ENCODE results near the gene CBFA2T2. TPM values are rescaled to one million over a fixed set of nuclear protein-coding genes. Genes with fewer than 3 reads are reported as not detected.
"Not testable (repeated sequence)": the region's sequence is repeated elsewhere in the genome, so short reads cannot be mapped to it uniquely, and the experiment has no call there.

CBFA2T2 gene
- total RNA-seq, 2 experiments from 2014 or later, result 17.3 to 21.8 TPM

- H3K4me1 Mint-ChIP-seq, result peaks cover 82% of the 10 kb centered on the region
- POLR2A ChIA-PET, result interaction anchor here (1.0 kb wide), 1 partner anchor 33 kb away, joined by 6 read pairs; the partner anchor contains the start of gene PXMP4
Measured at GRCh38 chr20:33686984-33687366, 197.1 kb downstream of the CBFA2T2 start.

DNA sequence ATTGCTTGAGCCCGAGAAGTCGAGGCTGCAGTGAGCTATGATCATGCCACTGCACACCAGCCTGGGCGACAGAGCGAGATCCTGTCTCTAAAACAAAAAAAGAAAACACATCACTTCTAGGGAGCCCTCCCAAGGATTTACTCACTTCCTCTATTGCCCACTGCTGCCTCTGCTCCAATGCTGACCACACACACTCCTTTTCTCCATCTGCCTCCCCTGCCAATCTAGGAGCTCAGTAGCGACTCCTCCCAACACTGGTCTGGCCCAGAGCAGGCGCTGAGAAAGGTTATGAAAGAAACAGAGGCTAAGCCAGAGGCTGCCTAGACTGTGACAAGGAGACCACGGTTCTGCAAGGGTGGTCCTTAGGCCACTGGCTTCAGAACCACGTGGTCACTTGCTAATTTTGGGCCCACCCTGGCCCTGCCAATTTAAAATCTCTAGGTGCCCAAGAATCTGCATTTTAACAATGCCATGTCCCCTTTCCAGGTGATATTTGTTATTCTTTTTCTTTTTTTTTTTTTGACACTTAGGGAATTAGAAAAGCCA lies 197.5 kb downstream of the CBFA2T2 start:
- POLR2A ChIA-PET, result interaction anchor here (0.5 kb wide), 1 partner anchor 36 kb away, joined by 4 read pairs; no protein-coding TSS in a partner anchor
- DNase-seq, result no peak
- Mint-ChIP-seq H3K36me3 (ENCODE audit: low read depth) (peaks cover 12% of the 10 kb centered on the region), H3K4me3 (no peak overlapping the region), H3K27ac (peak overlapping the region; percentile 94), H3K9me3 (no peaks in the 10 kb centered on the region), H3K4me1 (peaks cover 80% of the 10 kb centered on the region), H3K27me3 (no peaks in the 10 kb centered on the region)
- CTCF ChIA-PET, result interaction anchor here (0.5 to 1.0 kb wide), 3 partner anchors 9 to 233 kb away, joined by 3 to 4 read pairs (median 3); no protein-coding TSS in a partner anchor

More at GRCh38 chr20:33686984-33687366, 197.1 kb downstream of the CBFA2T2 start:
- peak overlapping the region; percentile 94 for H3K27ac Mint-ChIP-seq
- H3K27me3 Mint-ChIP-seq, result no peaks in the 10 kb centered on the region
- H3K36me3 Mint-ChIP-seq (ENCODE audit: low read depth), result peaks cover 15% of the 10 kb centered on the region
- H3K9me3 Mint-ChIP-seq, result no peaks in the 10 kb centered on the region
- no peak for DNase-seq
- CTCF ChIA-PET, result interaction anchor here (0.5 to 1.0 kb wide), 3 partner anchors 8 to 233 kb away, joined by 3 to 4 read pairs (median 3); no protein-coding TSS in a partner anchor
- H3K4me3 Mint-ChIP-seq, result peak overlapping the region; percentile 54

GRCh38 chr20:33687993-33688937 lies 198.4 kb downstream of the CBFA2T2 start:
- Mint-ChIP-seq H3K4me3 (no peak overlapping the region), H3K27ac (peak overlapping the region; percentile 94), H3K36me3 (ENCODE audit: low read depth) (peaks cover 9% of the 10 kb centered on the region), H3K4me1 (peaks cover 72% of the 10 kb centered on the region), H3K9me3 (no peaks in the 10 kb centered on the region), H3K27me3 (no peaks in the 10 kb centered on the region)
- ChIA-PET POLR2A (interaction anchor here (0.5 kb wide), 1 partner anchor 35 kb away, joined by 4 read pairs; no protein-coding TSS in a partner anchor), CTCF (interaction anchor here (1.0 kb wide), 1 partner anchor 10 kb away, joined by 3 read pairs; no protein-coding TSS in a partner anchor)
- no peak for DNase-seq

DNA sequence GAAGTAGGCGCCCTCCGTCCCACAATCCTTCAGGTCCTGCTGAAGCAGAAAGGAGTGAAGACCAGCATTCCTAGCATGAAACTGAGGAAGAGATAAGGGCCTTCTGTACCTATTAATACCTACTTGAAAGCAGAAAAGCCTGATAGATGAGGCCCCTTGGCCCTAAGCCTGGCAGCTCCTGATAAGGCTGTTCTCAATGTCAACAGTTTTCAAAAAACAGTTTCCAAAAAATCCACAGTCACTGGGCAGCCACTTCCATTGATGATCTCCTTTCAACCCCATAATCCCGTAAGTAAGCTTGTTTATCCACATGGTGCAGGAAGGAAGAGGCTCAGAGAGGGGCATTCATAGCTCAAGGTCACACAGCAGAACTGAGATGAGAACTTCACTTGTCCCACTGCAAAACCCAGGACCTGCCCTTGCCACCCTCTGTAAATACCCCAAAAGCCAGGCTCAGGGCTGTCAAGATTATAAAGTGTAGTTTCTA lies 199.1 kb downstream of the CBFA2T2 start:
- POLR2A ChIA-PET, result no interaction called here
- Mint-ChIP-seq H3K4me1 (peaks cover 68% of the 10 kb centered on the region), H3K27ac (peak overlapping the region; percentile 94), H3K4me3 (no peak overlapping the region), H3K9me3 (no peaks in the 10 kb centered on the region), H3K27me3 (no peaks in the 10 kb centered on the region), H3K36me3 (ENCODE audit: low read depth) (peaks cover 9% of the 10 kb centered on the region)
- no peak for DNase-seq
- CTCF ChIA-PET, result interaction anchor here (0.6 kb wide), 1 partner anchor 365 kb away, joined by 3 read pairs; no protein-coding TSS in a partner anchor

GRCh38 chr20:33689493-33689892 lies 199.6 kb downstream of the CBFA2T2 start:
- peaks cover 63% of the 10 kb centered on the region for H3K4me1 Mint-ChIP-seq
- POLR2A ChIA-PET, result no interaction called here
- H3K27ac Mint-ChIP-seq, result peak overlapping the region; percentile 94
- H3K4me3 Mint-ChIP-seq, result peak overlapping the region; percentile 35
- CTCF ChIA-PET, result interaction anchor here (0.6 to 1.9 kb wide), 6 partner anchors 10 to 952 kb away, joined by 3 to 7 read pairs (median 4); no protein-coding TSS in a partner anchor
- H3K27me3 Mint-ChIP-seq, result no peaks in the 10 kb centered on the region
- peaks cover 9% of the 10 kb centered on the region for H3K36me3 Mint-ChIP-seq (ENCODE audit: low read depth)
- DNase-seq, result no peak
- H3K9me3 Mint-ChIP-seq, result no peaks in the 10 kb centered on the region

GRCh38 chr20:33689973-33690372 lies 200.1 kb downstream of the CBFA2T2 start:
- DNase-seq, result peak; percentile 66
- H3K4me3 Mint-ChIP-seq, result peak overlapping the region; percentile 35
- no peaks in the 10 kb centered on the region for H3K27me3 Mint-ChIP-seq
- peaks cover 58% of the 10 kb centered on the region for H3K4me1 Mint-ChIP-seq
- no peaks in the 10 kb centered on the region for H3K9me3 Mint-ChIP-seq
- H3K36me3 Mint-ChIP-seq (ENCODE audit: low read depth), result peaks cover 5% of the 10 kb centered on the region
- ChIA-PET CTCF (interaction anchor here (0.6 to 1.9 kb wide), 7 partner anchors 11 to 1230 kb away, joined by 3 to 7 read pairs (median 4); no protein-coding TSS in a partner anchor), POLR2A (no interaction called here)
- H3K27ac Mint-ChIP-seq, result peak overlapping the region; percentile 94

- H3K4me1 Mint-ChIP-seq, result peaks cover 35% of the 10 kb centered on the region
- peaks cover under 1% of the 10 kb centered on the region for H3K9me3 Mint-ChIP-seq
- ChIA-PET CTCF (interaction anchor here (1.3 to 2.1 kb wide), 3 partner anchors 12 to 27 kb away, joined by 3 to 5 read pairs (median 4); partner anchors contain the start of genes ACTL10 and PXMP4), POLR2A (interaction anchor here (0.6 kb wide), 1 partner anchor 14 kb away, joined by 3 read pairs; no protein-coding TSS in a partner anchor)
- H3K27ac Mint-ChIP-seq, result no peak overlapping the region
- no peak overlapping the region for H3K4me3 Mint-ChIP-seq
- no peaks in the 10 kb centered on the region for H3K27me3 Mint-ChIP-seq
- H3K36me3 Mint-ChIP-seq (ENCODE audit: low read depth), result peaks cover under 1% of the 10 kb centered on the region
- DNase-seq, result no peak
Measured at GRCh38 chr20:33693289-33693688, 203.4 kb downstream of the CBFA2T2 start.

DNA sequence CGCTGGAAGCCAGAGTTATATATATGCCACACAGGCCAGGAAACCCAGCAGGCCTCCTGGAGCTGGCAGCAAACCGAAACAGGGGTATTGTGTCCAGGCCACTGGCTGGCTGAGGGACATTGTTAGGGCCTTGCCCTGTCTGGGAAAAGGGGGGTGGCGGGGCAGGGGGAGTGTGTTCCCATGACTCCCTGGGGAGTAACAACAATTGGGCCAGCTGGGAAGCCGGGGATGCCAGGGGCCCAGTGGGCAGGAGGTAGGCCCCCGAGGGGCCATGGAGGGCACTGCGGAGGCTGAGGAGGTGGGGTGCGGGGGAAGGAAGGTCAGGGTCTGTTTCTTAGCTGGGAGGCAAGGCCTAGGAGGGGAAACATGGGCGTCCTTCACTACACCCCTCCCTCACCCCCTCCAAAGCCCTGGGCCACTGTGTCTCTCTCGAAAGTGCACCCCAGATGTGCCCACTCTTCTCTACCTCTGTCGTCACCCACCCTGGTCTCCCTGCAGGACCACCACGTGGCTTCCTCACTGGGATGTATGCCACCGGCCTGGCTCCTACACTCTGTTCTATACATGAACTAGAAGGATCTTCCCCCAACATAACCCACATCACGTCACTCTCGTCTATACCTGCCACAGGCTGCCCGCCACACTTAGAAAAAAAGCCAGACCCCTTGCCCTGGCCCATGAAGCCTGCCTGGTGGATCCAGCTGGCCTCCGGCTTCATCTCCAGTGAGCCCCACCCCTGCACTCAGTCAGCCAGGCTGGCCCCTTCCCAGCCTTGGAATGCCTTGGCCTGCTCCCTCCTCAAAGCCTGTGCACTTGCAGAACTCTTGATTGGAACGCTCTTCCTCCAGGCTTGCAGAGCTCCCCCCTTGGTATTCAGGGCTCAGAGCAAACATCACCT lies 204.1 kb downstream of the CBFA2T2 start:
- H3K4me1 Mint-ChIP-seq, result peaks cover 28% of the 10 kb centered on the region
- ChIA-PET CTCF (interaction anchor here (1.1 to 2.1 kb wide), 4 partner anchors 13 to 33 kb away, joined by 3 to 5 read pairs (median 4); partner anchors contain the start of genes ACTL10 and PXMP4), POLR2A (no interaction called here)
- peaks cover 3% of the 10 kb centered on the region for H3K36me3 Mint-ChIP-seq (ENCODE audit: low read depth)
- H3K27me3 Mint-ChIP-seq, result no peaks in the 10 kb centered on the region
- H3K4me3 Mint-ChIP-seq, result no peak overlapping the region
- no peak overlapping the region for H3K27ac Mint-ChIP-seq
- DNase-seq, result no peak
- H3K9me3 Mint-ChIP-seq, result peaks cover 3% of the 10 kb centered on the region

DNA sequence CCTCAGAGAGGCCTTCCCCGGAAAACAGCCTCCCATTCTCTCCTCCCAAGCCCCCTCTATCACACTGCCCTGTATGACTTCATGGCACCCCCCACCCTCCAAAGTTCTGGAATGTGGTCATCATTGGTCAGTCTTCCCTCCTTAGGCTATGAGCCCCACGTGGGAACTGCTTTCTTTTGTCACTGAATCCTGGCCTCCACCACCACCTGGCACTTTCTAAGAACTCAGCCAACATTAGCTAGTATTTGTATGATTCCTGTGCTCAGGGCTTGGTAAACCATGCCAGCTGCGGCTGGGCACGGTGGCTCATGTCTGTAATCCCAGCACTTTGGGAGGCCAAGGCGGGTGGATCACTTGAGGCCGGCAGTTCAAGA lies 204.7 kb downstream of the CBFA2T2 start:
- CTCF ChIA-PET, result interaction anchor here (1.1 to 1.9 kb wide), 2 partner anchors 27 to 32 kb away, joined by 3 to 4 read pairs; partner anchors contain the start of gene ACTL10
- DNase-seq, result no peak
- H3K4me1 Mint-ChIP-seq, result peaks cover 22% of the 10 kb centered on the region
- peak overlapping the region; percentile 72 for H3K27ac Mint-ChIP-seq
- H3K27me3 Mint-ChIP-seq, result no peaks in the 10 kb centered on the region
- H3K36me3 Mint-ChIP-seq (ENCODE audit: low read depth), result peaks cover 3% of the 10 kb centered on the region
- POLR2A ChIA-PET, result no interaction called here
- H3K4me3 Mint-ChIP-seq, result no peak overlapping the region
- H3K9me3 Mint-ChIP-seq, result peaks cover 3% of the 10 kb centered on the region

- peaks cover 4% of the 10 kb centered on the region for H3K36me3 Mint-ChIP-seq (ENCODE audit: low read depth)
- no peak overlapping the region for H3K27ac Mint-ChIP-seq
- POLR2A ChIA-PET, result no interaction called here
- H3K27me3 Mint-ChIP-seq, result no peaks in the 10 kb centered on the region
- no peak overlapping the region for H3K4me3 Mint-ChIP-seq
- peaks cover 3% of the 10 kb centered on the region for H3K9me3 Mint-ChIP-seq
- CTCF ChIA-PET, result no interaction called here
- peaks cover 5% of the 10 kb centered on the region for H3K4me1 Mint-ChIP-seq
- DNase-seq, result no peak
Measured at GRCh38 chr20:33696448-33696847, 206.6 kb downstream of the CBFA2T2 start.

DNA sequence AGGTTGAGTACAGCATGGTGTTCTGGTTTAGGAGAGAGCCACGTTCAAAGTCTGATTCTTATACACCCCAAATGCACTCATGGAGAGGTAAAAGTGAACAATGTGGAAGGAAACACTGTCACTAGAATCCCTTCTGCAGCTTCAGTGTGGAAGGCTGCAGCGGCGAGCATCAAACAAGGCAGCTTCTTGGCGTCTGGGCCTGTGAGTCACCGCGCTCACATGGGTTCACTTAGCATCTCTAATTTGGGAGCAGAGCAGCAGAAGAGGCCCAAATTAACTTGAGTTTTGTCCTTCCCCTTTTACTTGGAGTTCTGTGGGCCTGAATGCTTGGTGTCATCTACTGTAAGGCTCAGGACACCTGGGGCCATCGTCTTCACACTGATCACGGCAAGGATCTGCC lies 207.2 kb downstream of the CBFA2T2 start:
- no peak for DNase-seq
- Mint-ChIP-seq H3K4me3 (no peak overlapping the region), H3K27ac (no peak overlapping the region), H3K9me3 (peaks cover 3% of the 10 kb centered on the region), H3K4me1 (peaks cover 1% of the 10 kb centered on the region), H3K27me3 (no peaks in the 10 kb centered on the region), H3K36me3 (ENCODE audit: low read depth) (peaks cover 9% of the 10 kb centered on the region)
- ChIA-PET POLR2A (no interaction called here), CTCF (no interaction called here)

- not testable (repeated sequence) for H3K4me1 Mint-ChIP-seq
Measured at GRCh38 chr20:33698966-33699365, 209.1 kb downstream of the CBFA2T2 start.

More at GRCh38 chr20:33698966-33699365, 209.1 kb downstream of the CBFA2T2 start:
- H3K4me3 Mint-ChIP-seq, POLR2A ChIA-PET, H3K27ac Mint-ChIP-seq, DNase-seq, H3K27me3 Mint-ChIP-seq, H3K9me3 Mint-ChIP-seq, CTCF ChIA-PET: not testable (repeated sequence)
- H3K36me3 Mint-ChIP-seq (ENCODE audit: low read depth), result peaks cover 11% of the 10 kb centered on the region
